ENCODE measurements around the gene MYH3.

MYH3 gene

DNA sequence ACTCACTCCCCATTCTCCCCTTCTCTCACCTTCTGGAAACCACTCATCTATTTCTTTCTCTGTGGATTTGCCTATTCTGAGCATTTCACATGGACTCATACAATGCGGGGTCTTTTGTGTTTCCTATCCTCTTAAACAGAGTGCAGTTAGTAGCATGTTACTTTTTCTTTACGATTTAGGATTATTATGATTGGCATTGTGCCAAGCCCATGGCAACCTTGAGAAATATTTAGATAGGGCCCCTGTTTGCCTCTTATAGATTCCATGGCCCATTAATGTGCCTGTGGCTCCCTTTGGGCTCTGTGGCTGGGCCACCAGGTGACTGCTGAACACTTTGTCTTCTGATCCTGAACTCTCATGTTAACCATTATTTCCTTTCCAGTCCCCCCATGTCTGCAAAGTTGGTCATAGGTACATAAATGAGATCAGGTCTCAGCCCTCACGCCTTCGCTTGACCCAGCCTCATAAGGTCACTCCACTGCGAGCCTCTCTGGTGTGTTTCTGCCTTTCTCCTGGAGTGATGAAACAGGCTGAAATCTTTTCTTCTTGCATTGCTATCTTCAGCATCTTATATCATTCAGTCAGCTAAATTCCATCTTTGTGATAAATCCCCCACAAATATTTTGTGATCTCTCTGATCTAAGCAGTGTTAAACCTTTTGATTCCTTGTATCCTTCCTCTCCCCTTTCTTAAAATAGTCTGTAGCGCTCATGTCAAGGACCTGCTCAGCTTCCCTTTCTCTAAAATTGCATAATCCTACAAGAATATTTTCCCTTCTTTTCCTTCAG is 44.0 kb downstream of the MYH3 start:
- DNase-seq = no peak

DNA sequence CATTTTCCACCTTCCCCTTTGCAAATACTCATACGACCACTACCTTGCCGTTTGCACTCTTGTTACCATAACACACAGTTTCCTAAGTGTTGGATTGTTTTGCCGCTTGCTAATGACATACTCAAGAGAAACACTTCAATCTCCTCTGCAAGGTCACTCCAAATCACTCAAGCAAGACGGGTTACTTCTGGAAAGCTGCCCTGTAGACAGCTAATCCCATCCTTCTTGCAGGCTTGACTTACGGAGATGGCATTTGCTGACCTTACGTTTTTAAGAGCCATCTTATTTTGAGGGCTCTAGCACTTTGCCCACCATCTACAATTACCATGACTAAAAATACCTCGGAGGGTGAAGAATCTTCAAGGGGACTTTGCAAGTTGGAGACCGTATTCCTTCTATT is 46.2 kb downstream of the MYH3 start:
- no peak for DNase-seq

GRCh38 chr17:10608244-10608643 is 48.9 kb downstream of the MYH3 start:
- no peak for DNase-seq

DNA sequence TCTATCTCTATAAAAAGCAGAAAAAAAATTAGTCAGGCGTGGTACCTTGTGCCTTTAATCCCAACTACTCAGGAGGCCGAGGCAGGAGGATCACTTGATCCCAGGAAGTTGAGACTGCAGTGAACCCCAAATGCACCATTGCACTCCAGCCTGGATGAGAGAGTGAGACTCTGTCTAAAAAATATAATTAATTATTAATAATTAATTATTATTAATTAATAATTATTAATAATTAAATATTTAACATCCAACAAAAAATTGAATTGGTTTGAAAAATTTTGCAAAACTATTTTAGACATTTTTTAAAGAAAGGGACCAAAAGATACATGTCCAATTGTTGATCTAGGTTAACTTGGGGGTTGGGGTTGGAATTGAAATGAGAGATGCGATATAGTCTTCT is 51.0 kb downstream of the MYH3 start:
- no peak for DNase-seq

DNA sequence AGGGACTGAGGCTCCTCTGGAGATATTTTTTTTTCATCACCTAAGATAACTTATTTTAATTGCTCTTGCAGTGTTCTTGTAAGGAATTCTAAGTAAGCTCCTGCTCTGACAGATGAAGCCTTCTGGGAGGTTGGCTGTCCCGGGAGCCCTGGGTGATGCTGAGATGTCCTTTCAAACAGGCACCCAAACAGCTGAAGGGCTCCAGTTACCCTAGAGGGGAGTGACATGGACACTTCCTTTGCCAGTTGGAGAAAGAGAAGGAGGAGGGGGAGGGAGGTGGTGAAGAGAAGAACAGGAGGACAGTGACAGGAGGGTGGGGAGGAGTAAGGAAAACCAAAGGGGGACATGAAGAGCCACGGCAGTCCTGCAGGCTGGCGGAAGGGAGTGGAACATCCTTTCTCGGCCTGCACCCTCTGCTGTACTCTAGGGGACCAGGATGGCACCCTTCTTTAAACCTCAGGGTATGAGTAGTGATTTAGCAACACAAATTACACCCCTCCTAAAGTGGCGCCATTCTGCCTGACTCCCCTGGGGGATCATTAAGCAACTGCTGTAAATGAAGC is 51.8 kb downstream of the MYH3 start:
- no peak for DNase-seq

- DNase-seq = no peak
Measured at GRCh38 chr17:10604521-10604920, 52.6 kb downstream of the MYH3 start.

GRCh38 chr17:10603931-10604330 is 53.2 kb downstream of the MYH3 start:
- no peak for DNase-seq

- DNase-seq = no peak
Measured at GRCh38 chr17:10600571-10600970, 56.5 kb downstream of the MYH3 start.

DNA sequence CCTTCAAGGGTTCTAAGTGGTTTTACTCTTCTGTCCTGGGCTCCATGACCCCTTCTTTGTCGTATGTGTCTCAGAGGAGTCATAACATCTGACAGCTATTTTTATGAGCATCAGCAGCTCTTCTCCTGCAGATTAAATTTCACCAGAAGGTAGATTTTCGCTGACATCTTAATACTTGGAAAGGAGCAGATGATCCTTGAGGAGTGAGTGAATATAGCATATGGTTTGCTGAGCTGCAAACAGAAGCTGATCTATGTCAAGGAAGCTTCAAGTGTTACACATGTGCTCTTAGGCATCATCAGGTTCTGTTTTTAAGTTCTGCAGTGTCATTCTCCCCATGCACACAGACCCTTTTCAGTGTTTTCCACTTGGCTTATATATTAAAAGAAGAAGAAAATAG is 58.5 kb downstream of the MYH3 start:
- no peak for DNase-seq

DNA sequence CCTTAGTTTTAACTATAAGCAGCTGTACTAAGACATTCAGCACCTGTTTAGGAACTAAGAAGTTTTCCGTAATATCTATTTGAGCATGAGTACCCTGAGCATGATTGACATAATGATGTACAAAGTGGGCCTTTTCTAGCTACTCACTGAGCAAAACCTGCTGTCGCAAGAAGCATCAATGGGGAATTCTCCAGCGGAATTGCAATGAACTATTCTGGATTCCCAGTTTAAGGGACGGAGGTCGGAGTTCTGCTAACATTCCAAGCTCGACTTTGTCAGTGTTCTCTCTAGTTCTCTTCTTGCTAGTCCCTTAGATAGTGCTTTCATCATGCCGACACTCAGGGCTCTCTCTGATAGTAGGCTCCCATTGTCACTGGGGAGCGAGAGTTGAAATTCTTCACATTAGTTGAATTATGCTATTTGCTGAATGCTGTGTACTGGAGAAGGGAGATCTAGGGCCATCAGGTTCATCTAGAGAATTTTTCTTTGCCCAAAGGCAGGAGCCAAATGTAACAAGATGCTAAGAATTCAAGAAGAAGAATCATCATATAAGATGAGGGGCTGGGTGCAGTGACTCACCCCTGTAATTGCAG is 67.5 kb downstream of the MYH3 start:
- DNase-seq = no peak

DNA sequence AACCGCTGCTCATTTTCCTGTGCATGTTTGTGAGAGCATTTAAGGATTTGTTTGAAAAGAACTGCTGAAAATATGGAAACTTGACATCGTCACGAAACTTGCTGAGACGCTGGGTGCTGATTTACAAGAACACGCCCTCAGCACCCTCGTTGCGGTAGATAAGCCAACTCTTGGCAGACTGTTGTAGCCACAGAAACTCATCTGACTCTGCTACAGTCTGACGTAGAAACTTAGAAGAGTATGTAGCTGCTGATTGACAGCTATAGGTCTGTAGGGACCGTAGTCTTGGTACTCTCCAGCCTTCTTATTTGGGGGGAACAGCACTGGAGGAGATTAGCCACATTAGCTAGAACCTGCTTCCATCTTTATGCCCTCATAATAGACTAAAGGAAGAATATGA is 71.6 kb downstream of the MYH3 start:
- no peak for DNase-seq

GRCh38 chr17:10583834-10584233 is 73.3 kb downstream of the MYH3 start:
- DNase-seq = no peak

GRCh38 chr17:10579270-10579669 is 77.8 kb downstream of the MYH3 start:
- DNase-seq = no peak
